Neural cell (in vitro differentiated cells): Measurements from ENCODE around the gene ITPR3. TPM values are rescaled to one million over a fixed set of nuclear protein-coding genes. Genes with fewer than 3 reads are reported as not detected.

Source experiments
- H2AFZ ChIP-seq: fragments of 200-600, 300-800 bp; sonication (generic), shearing (Covaris generic); 2 replicates; pipeline ENCODE4 v1.6.0; 2014; ENCODE audit warnings: low read depth, mild to moderate bottlenecking, antibody characterized with exemption, low read length, moderate library complexity
- H3F3A ChIP-seq: fragments of 200-600 bp; shearing (Covaris generic); 2 replicates; pipeline ENCODE4 v1.6.1; 2016; ENCODE audit warnings: mild to moderate bottlenecking, moderate library complexity, mixed read lengths, antibody characterized with exemption, low read length; ENCODE audit not compliant: insufficient read depth, poor library complexity, severe bottlenecking
- H3K27ac ChIP-seq: fragments of 200-600, 300-800 bp; sonication (generic), shearing (Covaris generic); 2 replicates; pipeline ENCODE4 v1.5.1; 2014; ENCODE audit warnings: mild to moderate bottlenecking, low read length, moderate library complexity
- H3K27me3 ChIP-seq: fragments of 300-800, 200-600 bp; sonication (generic), shearing (Covaris generic); 2 replicates; pipeline ENCODE4 v1.6.0; 2014; ENCODE audit warnings: mild to moderate bottlenecking, low read depth, low read length, moderate library complexity; ENCODE audit not compliant: insufficient read depth
- H3K36me3 ChIP-seq: fragments of 300-800, 200-600 bp; sonication (generic), shearing (Covaris generic); 2 replicates; pipeline ENCODE4 v1.5.1; 2014; ENCODE audit warnings: mild to moderate bottlenecking, antibody characterized with exemption, low read length, moderate library complexity; ENCODE audit not compliant: insufficient read depth
- H3K4me2 ChIP-seq: fragments of 300-800, 200-600 bp; sonication (generic), shearing (Covaris generic); 2 replicates; pipeline ENCODE4 v1.6.0; 2014; ENCODE audit warnings: mild to moderate bottlenecking, low read length
- H3K4me3 ChIP-seq: fragments of 300-800, 200-600 bp; sonication (generic), shearing (Covaris generic); 2 replicates; pipeline ENCODE4 v1.5.1; 2014; ENCODE audit warnings: mild to moderate bottlenecking, low read length, moderate library complexity
- H3K79me2 ChIP-seq: fragments of 200-600 bp; shearing (Covaris generic); replicated peaks from 2 replicates; pipeline ENCODE4 v1.6.0; 2014; ENCODE audit warnings: mild to moderate bottlenecking, low read length, moderate library complexity; ENCODE audit not compliant: insufficient read depth
- H3K9ac ChIP-seq: fragments of 300-800, 200-600 bp; sonication (generic), shearing (Covaris generic); 2 replicates; pipeline ENCODE4 v1.6.1; 2016; ENCODE audit warnings: mild to moderate bottlenecking, low read length, mixed read lengths
- H3K9me2 ChIP-seq: fragments of 200-600 bp; shearing (Covaris generic); 2 replicates; pipeline ENCODE4 v1.6.1; 2016; ENCODE audit warnings: mild to moderate bottlenecking, low read length, mixed read lengths; ENCODE audit not compliant: insufficient read depth
- H3K9me3 ChIP-seq: fragments of 200-600, 300-800 bp; sonication (generic), shearing (Covaris generic); 2 replicates; pipeline ENCODE4 v1.6.1; 2016; ENCODE audit warnings: mild to moderate bottlenecking, mixed run types, low read length, moderate library complexity, mixed read lengths
- H4K20me1 ChIP-seq: fragments of 200-600 bp; shearing (Covaris generic); 2 replicates; pipeline ENCODE4 v1.6.1; 2016; ENCODE audit warnings: mild to moderate bottlenecking, mixed run types; ENCODE audit not compliant: insufficient read depth
- EP300 ChIP-seq: fragments of 450-650 bp; conservative IDR thresholded peaks from 2 replicates; pipeline ENCODE4 v1.6.1; 2014; ENCODE audit warnings: antibody characterized with exemption, mild to moderate bottlenecking, moderate library complexity; ENCODE audit not compliant: poor library complexity, severe bottlenecking
- EZH2 ChIP-seq: fragments of 200-600, 300-800 bp; shearing (Covaris generic), sonication (generic); IDR thresholded peaks from 2 replicates; pipeline ENCODE4 v1.6.1; 2014; ENCODE audit warnings: antibody characterized with exemption, low read length, borderline replicate concordance, mild to moderate bottlenecking; ENCODE audit not compliant: insufficient read depth, poor library complexity, severe bottlenecking
- MXI1 ChIP-seq: fragments of 450-650 bp; conservative IDR thresholded peaks from 2 replicates; pipeline ENCODE4 v1.6.1; 2014; ENCODE audit warnings: antibody characterized with exemption, mild to moderate bottlenecking; ENCODE audit not compliant: poor library complexity, severe bottlenecking
- POLR2AphosphoS5 ChIP-seq: IDR thresholded peaks from 2 replicates; pipeline ENCODE4 v1.6.1; 2012
- RAD21 ChIP-seq: fragments of 450-650 bp; conservative IDR thresholded peaks from 2 replicates; pipeline ENCODE4 v1.6.1; 2014; ENCODE audit warnings: antibody characterized with exemption, mild to moderate bottlenecking, moderate library complexity
- SMC3 ChIP-seq: fragments of 450-650 bp; conservative IDR thresholded peaks from 2 replicates; pipeline ENCODE4 v1.6.1; 2014; ENCODE audit warnings: antibody characterized with exemption, mild to moderate bottlenecking, moderate library complexity; ENCODE audit not compliant: poor library complexity
- TAF1 ChIP-seq: IDR thresholded peaks from 2 replicates; pipeline ENCODE4 v1.6.1; 2012; ENCODE audit warnings: low read depth
- polyA plus RNA-seq: library from polyadenylated mRNA; depleted of rRNA; stranded (reverse); fragments of >200 nt; gene quantifications from 2 replicates; pipeline ENCODE4 v1.2.3, GENCODE V29; 2014
- TF ChIP-seq, protein P1 (sequence below): fragments of 450-650 bp; IDR thresholded peaks from 2 replicates; pipeline ENCODE4 v1.5.1; 2014; ENCODE audit warnings: antibody characterized with exemption, mild to moderate bottlenecking, moderate library complexity; ENCODE audit not compliant: poor library complexity, severe bottlenecking
- TF ChIP-seq, protein P2 (sequence below): IDR thresholded peaks from 2 replicates; pipeline ENCODE4 v1.6.1; 2012; ENCODE audit warnings: borderline replicate concordance

ITPR3 gene
- polyA plus RNA-seq, 1 donor from 2014 or later, result 0.11 TPM

DNA sequence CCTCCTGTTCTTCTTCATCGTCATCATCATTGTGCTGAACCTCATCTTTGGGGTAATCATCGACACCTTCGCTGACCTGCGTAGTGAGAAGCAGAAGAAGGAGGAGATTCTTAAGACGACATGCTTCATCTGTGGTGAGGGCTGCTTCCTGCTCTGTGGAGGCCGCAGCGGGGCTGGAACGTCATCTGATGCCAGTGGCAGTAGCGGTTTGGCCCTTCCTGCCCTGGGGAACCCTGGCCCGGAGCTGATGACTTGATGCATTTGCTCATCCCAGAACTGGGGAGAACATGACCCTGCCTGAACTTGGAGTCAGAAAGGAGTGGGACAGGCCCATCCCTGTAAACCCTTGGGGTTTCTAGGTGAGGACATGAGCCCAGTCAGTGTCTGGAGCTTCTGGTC, 71.6 kb downstream of the ITPR3 start:
- no peaks in the 10 kb centered on the region for H3K9me2 ChIP-seq
- no peak overlapping the region for H3K27ac ChIP-seq
- H3K9me3 ChIP-seq, result no peaks in the 10 kb centered on the region
- H4K20me1 ChIP-seq, result no peaks in the 10 kb centered on the region
- no peak overlapping the region for H3K4me2 ChIP-seq
- H2AFZ ChIP-seq, result no peak overlapping the region
- no peaks in the 10 kb centered on the region for H3K36me3 ChIP-seq
- H3K4me3 ChIP-seq, result no peak overlapping the region
- no peaks in the 10 kb centered on the region for H3K79me2 ChIP-seq
- H3K27me3 ChIP-seq, result no peaks in the 10 kb centered on the region
- no peak overlapping the region for H3K9ac ChIP-seq
- TF ChIP-seq, protein P1, sequence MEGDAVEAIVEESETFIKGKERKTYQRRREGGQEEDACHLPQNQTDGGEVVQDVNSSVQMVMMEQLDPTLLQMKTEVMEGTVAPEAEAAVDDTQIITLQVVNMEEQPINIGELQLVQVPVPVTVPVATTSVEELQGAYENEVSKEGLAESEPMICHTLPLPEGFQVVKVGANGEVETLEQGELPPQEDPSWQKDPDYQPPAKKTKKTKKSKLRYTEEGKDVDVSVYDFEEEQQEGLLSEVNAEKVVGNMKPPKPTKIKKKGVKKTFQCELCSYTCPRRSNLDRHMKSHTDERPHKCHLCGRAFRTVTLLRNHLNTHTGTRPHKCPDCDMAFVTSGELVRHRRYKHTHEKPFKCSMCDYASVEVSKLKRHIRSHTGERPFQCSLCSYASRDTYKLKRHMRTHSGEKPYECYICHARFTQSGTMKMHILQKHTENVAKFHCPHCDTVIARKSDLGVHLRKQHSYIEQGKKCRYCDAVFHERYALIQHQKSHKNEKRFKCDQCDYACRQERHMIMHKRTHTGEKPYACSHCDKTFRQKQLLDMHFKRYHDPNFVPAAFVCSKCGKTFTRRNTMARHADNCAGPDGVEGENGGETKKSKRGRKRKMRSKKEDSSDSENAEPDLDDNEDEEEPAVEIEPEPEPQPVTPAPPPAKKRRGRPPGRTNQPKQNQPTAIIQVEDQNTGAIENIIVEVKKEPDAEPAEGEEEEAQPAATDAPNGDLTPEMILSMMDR, result no peak
- TF ChIP-seq EZH2, result no peak
- TF ChIP-seq TAF1, result no peak
- H3F3A ChIP-seq, result no peaks in the 10 kb centered on the region

DNA sequence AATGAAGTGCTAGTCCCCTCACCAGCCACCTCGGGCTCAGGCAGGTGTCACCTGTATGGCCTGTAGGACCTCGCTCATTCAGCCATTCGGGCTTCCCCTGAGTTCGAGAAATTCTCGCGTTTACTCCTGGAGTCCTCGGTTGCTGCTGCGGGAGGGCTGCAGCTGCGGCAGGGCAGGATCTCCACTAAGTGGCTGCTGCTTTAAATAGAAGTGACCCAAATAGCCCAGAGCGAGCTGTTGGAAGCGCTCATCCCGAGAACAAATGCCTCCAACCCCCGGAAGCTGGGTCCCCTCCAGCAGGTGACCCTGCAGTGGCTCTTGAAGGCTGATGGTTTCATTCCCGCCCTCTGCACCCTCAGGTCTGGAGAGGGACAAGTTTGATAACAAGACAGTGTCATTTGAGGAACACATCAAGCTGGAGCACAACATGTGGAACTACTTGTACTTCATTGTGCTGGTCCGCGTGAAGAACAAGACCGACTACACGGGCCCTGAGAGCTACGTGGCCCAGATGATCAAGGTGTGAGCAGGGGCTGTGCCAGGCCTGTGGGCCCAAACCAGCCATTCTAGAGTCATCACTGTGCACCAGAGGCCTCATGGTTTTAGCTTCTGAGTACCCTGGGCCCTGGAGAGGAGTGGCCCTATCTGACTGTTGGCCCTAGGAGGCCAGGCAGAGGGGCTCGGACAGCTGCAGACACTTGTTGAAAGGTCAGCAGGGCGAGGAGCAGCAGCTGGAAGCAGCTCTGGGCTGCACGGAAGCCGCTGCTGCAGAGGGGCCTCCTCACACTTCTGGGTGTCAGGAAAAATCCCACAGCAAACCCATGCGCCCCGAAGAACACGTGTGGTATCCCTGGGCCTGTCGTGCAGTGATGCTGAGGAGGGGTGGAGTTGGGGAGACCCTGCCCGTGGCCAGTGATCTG, 72.3 kb downstream of the ITPR3 start:
- TF ChIP-seq TAF1 (no peak), EP300 (no peak), MXI1 (no peak), RAD21 (no peak), POLR2AphosphoS5 (no peak), SMC3 (no peak), EZH2 (no peak)
- TF ChIP-seq, protein P2, sequence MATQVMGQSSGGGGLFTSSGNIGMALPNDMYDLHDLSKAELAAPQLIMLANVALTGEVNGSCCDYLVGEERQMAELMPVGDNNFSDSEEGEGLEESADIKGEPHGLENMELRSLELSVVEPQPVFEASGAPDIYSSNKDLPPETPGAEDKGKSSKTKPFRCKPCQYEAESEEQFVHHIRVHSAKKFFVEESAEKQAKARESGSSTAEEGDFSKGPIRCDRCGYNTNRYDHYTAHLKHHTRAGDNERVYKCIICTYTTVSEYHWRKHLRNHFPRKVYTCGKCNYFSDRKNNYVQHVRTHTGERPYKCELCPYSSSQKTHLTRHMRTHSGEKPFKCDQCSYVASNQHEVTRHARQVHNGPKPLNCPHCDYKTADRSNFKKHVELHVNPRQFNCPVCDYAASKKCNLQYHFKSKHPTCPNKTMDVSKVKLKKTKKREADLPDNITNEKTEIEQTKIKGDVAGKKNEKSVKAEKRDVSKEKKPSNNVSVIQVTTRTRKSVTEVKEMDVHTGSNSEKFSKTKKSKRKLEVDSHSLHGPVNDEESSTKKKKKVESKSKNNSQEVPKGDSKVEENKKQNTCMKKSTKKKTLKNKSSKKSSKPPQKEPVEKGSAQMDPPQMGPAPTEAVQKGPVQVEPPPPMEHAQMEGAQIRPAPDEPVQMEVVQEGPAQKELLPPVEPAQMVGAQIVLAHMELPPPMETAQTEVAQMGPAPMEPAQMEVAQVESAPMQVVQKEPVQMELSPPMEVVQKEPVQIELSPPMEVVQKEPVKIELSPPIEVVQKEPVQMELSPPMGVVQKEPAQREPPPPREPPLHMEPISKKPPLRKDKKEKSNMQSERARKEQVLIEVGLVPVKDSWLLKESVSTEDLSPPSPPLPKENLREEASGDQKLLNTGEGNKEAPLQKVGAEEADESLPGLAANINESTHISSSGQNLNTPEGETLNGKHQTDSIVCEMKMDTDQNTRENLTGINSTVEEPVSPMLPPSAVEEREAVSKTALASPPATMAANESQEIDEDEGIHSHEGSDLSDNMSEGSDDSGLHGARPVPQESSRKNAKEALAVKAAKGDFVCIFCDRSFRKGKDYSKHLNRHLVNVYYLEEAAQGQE, result no peak
- TF ChIP-seq, protein P1, result no peak
- no peaks in the 10 kb centered on the region for H3F3A ChIP-seq
- no peaks in the 10 kb centered on the region for H3K9me2 ChIP-seq
- no peak overlapping the region for H3K9ac ChIP-seq
- no peaks in the 10 kb centered on the region for H4K20me1 ChIP-seq
- no peaks in the 10 kb centered on the region for H3K79me2 ChIP-seq
- H3K27me3 ChIP-seq, result no peaks in the 10 kb centered on the region
- no peak overlapping the region for H3K4me2 ChIP-seq
- no peak overlapping the region for H3K27ac ChIP-seq
- no peak overlapping the region for H3K4me3 ChIP-seq
- H3K36me3 ChIP-seq, result no peaks in the 10 kb centered on the region
- no peak overlapping the region for H2AFZ ChIP-seq
- H3K9me3 ChIP-seq, result no peaks in the 10 kb centered on the region
